GM21529 (cell line): ENCODE data around the gene MS4A14.
"Not testable (repeated sequence)": the region's sequence is repeated elsewhere in the genome, so short reads cannot be mapped to it uniquely, and the experiment has no call there.

Source experiments
- ATAC-seq: cut with Tn5 transposase; IDR thresholded peaks from one replicate; pipeline ENCODE4 v1.9.1; 2021; ENCODE audit not compliant: unreplicated experiment

MS4A14 gene, protein sequence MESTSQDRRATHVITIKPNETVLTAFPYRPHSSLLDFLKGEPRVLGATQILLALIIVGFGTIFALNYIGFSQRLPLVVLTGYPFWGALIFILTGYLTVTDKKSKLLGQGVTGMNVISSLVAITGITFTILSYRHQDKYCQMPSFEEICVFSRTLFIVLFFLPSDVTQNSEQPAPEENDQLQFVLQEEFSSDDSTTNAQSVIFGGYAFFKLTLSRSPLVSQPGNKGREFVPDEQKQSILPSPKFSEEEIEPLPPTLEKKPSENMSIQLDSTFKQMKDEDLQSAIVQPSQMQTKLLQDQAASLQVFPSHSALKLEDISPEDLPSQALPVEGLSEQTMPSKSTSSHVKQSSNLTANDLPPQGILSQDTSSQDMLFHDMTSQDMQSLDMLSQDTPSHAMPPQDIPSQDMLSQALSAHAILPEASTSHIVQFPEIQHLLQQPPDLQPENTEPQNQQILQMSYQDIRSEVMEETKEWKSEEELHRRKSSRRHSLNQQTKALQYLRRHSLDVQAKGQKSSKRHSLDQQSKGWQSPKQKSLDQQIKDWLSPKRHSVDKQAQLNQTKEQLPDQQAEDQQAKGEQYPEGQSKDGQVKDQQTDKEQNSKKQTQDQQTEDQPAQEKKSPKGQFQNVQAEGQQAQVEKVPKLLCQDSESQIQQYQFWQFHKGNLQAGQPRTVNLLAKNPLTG

GRCh38 chr11:60396382-60396781, at the start of gene MS4A14:
MS4A14 (plus strand) TSS chr11:60396459; CDS start chr11:60396579, 120 bp downstream.
- peak; percentile 15 for ATAC-seq

DNA sequence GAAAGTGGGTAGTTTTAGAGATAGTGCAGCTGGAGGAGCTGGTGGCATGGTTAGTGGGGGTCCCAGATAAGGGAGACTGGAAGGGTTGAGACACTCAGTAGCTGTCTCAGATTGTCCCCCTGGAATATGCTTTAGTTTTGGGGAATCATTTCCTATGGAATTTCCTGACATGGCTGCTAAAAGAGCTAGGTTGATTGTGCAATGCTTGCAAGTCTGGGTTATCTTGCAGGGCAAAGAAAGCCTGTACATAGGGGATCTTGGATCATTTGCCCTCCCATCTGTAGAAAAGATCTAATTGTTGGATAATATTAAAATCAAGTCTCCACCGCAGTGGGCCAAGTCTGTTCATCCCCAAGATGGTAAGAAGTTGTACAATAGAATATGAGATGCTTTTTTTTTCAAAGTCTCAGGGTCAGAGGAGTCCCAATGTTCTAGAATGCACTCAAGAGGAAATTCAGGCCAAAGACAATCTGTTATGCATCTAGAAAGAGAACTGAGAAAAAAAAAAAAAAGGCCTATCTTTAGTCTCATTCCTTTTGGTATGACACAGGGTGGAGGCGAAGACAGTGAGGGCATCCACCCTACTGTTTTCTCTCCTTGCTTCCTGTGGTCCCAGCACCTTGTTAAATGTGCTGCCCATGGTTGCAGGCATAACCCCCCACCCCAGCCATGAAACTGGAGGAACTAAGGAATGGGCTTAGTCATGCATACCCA, 49.0 kb upstream of the MS4A14 start:
- peak; percentile 74 for ATAC-seq

GRCh38 chr11:60348116-60348515, 48.1 kb upstream of the MS4A14 start:
- no peak for ATAC-seq

DNA sequence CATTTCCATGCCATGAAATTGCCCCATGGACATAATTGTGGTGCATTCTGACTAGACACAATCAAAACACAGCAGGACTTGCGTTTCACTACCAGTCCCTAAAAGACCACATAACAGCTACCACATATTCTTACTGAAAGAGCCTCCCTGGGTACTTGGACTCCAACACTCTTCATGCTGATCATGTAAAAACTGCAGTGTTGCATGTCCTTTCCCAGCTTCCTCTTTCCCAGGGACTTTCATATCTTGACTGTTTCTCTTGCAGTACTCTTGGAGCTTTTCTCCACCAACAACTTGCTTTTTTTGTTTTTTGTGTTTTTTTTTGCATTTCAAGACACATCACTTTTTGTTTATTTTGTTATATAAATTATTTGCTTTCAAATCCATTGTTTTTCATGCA, 46.3 kb upstream of the MS4A14 start:
- no peak for ATAC-seq

DNA sequence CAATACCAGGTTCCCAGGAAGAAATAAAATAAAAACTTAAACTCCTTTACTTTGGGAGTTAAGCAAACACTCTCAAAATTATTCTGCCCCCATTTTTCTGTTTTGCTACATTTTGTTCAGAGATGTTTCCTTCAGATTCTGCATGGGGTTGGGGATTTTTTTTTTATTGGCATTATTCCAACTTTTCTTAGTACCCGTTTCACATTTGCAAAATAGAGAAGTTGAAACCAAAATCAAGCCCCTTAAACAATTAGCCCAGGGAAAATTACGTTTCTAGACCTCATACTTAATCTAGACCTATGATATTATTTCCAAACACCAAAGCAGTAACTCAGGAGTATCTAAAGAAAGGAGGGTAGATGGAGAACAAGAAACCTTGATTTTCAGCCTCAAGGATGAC, 38.5 kb upstream of the MS4A14 start:
- ATAC-seq = no peak

DNA sequence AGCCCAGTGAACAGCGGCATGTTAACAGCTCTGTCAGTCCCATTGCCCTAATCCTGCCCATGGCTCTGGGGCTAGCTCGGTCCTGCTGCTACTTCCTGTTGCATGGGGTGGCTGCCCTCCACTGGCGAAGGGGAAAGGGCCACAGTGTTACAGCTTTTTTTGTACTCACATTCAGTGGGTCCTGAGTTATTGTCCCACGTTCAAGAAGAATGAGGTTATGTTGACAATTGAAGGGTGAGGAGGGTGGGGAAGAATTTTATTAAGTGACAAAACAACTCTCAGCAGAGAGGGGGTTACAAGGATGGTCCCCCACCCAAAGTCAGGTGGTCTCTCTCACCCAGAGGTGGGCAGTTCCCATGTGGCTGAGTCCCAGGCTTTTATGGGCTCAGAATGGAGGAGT, 35.6 kb upstream of the MS4A14 start:
- no peak for ATAC-seq

- no peak for ATAC-seq
Observed at GRCh38 chr11:60362241-60362640, 34.0 kb upstream of the MS4A14 start.

GRCh38 chr11:60363542-60364470, 32.5 kb upstream of the MS4A14 start:
- peak; percentile 56 for ATAC-seq

DNA sequence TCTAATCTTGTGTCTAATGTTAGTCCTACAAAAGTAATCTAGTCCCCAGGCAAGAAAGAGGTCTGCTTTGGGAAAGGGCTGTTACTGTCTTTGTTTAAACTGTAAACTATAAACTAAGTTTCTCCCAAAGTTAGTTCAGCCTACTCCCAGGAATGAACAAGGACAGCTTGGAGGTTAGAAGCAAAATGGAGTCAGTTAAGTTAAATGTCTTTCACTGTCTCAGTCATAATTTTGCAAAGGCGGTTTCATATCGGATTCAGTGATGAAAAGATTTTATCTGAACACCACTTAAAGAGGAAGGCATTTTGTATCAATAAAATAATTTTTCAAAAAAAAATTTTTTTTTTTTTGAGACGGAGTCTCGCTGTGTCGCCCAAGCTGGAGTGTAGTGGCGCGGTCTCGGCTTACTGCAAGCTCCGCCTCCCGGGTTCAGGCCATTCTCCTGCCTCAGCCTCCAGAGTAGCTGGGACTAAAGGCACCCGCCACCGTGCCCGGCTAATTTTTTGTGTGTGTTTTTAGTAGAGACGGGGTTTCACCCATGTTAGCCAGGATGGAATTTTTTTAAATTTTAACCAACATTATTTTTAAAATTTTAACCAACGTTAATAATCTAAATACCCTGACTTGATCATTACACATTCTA, 29.9 kb upstream of the MS4A14 start:
- not testable (repeated sequence) for ATAC-seq

- ATAC-seq = peak; percentile 92
Observed at GRCh38 chr11:60367009-60367408, 29.2 kb upstream of the MS4A14 start.

- ATAC-seq = no peak
Observed at GRCh38 chr11:60367896-60368295, 28.4 kb upstream of the MS4A14 start.

DNA sequence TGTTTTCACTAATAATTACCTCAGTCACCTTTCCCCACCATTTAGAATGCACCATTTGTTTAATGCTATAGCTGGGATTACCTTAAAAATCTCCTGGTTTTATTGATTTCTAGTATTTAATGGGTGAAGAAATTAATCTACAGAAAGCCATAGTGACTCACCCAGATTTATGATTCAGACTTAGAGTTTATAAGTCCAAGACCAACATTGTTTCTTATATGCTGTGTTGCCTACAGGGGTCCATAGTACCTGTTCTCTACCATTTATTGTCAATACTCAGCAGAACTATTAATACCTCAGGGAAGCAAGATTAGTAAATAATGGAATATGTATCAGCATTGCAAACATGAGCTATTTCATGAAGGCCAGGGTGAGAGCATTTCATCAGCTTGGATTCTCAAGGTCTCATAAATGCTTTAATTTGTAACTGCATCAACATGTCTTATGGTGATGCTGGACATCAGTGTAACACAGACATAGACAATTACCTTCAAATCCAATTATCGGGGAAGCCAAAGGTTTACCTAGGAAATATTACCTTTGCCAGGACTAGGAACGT, 25.9 kb upstream of the MS4A14 start:
- no peak for ATAC-seq

- no peak for ATAC-seq
Observed at GRCh38 chr11:60370811-60371298, 25.4 kb upstream of the MS4A14 start.

- no peak for ATAC-seq
Observed at GRCh38 chr11:60371386-60371785, 24.9 kb upstream of the MS4A14 start.

DNA sequence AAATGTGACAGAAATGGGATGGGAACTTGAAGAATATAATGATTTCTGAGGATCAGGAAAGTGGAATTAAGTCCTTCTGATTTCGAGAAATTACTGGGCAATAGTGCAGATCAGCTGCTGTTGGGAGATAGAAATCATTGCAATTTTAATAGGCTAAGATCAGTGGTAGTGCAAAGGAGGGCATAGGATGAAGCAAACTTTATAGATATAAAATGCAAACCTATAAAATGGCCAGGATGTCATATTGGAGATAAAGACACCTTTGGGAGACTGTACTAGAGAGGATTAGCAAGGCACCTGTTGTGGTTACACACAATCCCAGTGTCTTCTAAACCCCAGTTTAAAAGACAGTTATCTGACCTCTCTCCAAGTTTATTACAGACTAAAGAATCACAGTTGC, 24.4 kb upstream of the MS4A14 start:
- no peak for ATAC-seq

- no peak for ATAC-seq
Observed at GRCh38 chr11:60372767-60373166, 23.5 kb upstream of the MS4A14 start.

DNA sequence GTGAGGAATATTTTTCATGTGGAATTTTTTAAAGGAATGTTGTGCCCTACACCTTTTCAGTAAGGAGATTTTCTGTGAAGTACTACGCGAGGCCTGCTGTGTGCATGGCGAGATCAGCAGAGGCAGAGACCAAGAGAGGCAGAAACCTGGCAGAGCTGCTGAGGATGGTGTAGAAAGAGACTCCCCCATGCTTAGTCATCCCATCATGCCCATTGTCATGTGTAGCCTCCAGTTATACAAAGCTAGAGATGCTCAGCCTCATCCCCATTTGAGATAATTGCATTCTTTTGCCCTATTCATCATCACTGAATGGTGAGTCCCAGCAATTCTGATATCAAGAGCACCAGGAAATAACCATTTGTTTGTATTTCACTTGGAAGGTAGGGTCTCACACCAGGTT, 20.9 kb upstream of the MS4A14 start:
- ATAC-seq = no peak

- no peak for ATAC-seq
Observed at GRCh38 chr11:60376601-60377000, 19.7 kb upstream of the MS4A14 start.

- peak; percentile 62 for ATAC-seq
Observed at GRCh38 chr11:60377401-60378136, 18.7 kb upstream of the MS4A14 start.
